Stimulated activated naive CD8-positive, alpha-beta T cell treated with anti-CD3 and anti-CD28 coated beads, Interleukin-15, Interleukin-2, amounts not matched to agents 100 ng/mL and 50 ng/mL, for 24 hours (primary cell): ENCODE results near the gene FABP6.

Source experiments
- H3K27ac Mint-ChIP-seq: one replicate; pipeline ENCODE4 v1.8.0; 2021; ENCODE audit warnings: mild to moderate bottlenecking, mixed read lengths
- H3K27me3 Mint-ChIP-seq: one replicate; pipeline ENCODE4 v1.8.0; 2021; ENCODE audit warnings: mixed read lengths
- H3K36me3 Mint-ChIP-seq: one replicate; pipeline ENCODE4 v1.8.0; 2021; ENCODE audit warnings: low read depth, mixed read lengths
- H3K4me1 Mint-ChIP-seq: one replicate; pipeline ENCODE4 v1.8.0; 2021; ENCODE audit warnings: low read depth, mixed read lengths
- H3K4me3 Mint-ChIP-seq: one replicate; pipeline ENCODE4 v1.8.0; 2021; ENCODE audit warnings: mild to moderate bottlenecking, mixed read lengths
- H3K9me3 Mint-ChIP-seq: one replicate; pipeline ENCODE4 v1.8.0; 2021; ENCODE audit warnings: mixed read lengths

Gene FABP6

DNA sequence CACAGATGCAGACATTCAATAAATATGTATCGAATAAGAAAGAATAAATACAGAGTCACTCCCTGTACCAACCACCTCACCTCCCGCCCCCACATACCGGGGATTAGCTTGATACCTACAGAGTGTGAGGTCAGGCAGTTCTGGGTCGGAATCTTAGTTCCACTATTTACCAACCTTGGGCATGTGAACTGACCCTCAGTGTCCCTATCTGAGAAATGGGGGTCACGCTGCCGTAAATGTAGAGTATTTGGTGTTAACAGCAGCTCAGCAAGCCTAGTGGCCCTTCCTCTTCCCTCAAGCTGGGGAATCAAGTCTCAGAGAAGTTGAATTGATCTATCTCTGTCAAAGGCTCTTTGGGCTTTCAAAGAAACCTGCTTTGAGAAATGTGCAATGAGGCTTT, 57.6 kb downstream of the FABP6 start:
- peaks cover 5% of the 10 kb centered on the region for H3K27me3 Mint-ChIP-seq

GRCh38 chr5:160287378-160288051, 58.2 kb downstream of the FABP6 start:
- no peak overlapping the region for H3K27ac Mint-ChIP-seq
- H3K4me1 Mint-ChIP-seq: no peaks in the 10 kb centered on the region
- no peak overlapping the region for H3K4me3 Mint-ChIP-seq
- H3K27me3 Mint-ChIP-seq: peaks cover 5% of the 10 kb centered on the region
- no peaks in the 10 kb centered on the region for H3K9me3 Mint-ChIP-seq
- H3K36me3 Mint-ChIP-seq: no peaks in the 10 kb centered on the region

More for the DNA sequence above, 57.6 kb downstream of the FABP6 start:
- Mint-ChIP-seq H3K9me3 (no peaks in the 10 kb centered on the region), H3K4me1 (no peaks in the 10 kb centered on the region), H3K36me3 (no peaks in the 10 kb centered on the region), H3K4me3 (no peak overlapping the region), H3K27ac (no peak overlapping the region)
